GM12892 (cell line): ENCODE data around the gene NCBP3.

Experiments
- POLR2A ChIP-seq: IDR thresholded peaks from 2 replicates; pipeline ENCODE4 v1.6.1; 2011; ENCODE audit warnings: low read depth, low read length, control low read depth
- POLR2AphosphoS5 ChIP-seq: IDR thresholded peaks from 2 replicates; pipeline ENCODE4 v1.6.1; 2011; ENCODE audit warnings: low read depth, low read length, control low read depth

GRCh38 chr17:3812771-3813170 is 33.3 kb downstream of the NCBP3 start:
- no peak for TF ChIP-seq POLR2A
- TF ChIP-seq POLR2AphosphoS5, result no peak
